Immature natural killer cell (primary cell): Measurements from ENCODE around the gene TNS1. TPM values are rescaled to one million over a fixed set of nuclear protein-coding genes. Genes with fewer than 3 reads are reported as not detected.

Experiments used
- DNase-seq, 3 donors: peaks; one replicate each; pipeline ENCODE4 v3.0.0; 2022; ENCODE audit warnings: mixed read lengths in 1 of 3
- H3K27ac Mint-ChIP-seq, 6 donors: one replicate each; pipeline ENCODE4 v1.8.0; 2020; ENCODE audit warnings: mixed read lengths in 6 of 6, mild to moderate bottlenecking in 5 of 6, inconsistent platforms in 4 of 6, moderate library complexity in 3 of 6
- H3K27me3 Mint-ChIP-seq, 3 donors: one replicate each; pipeline ENCODE4 v1.8.0; 2020 to 2021; ENCODE audit warnings: low read depth in 3 of 3, mild to moderate bottlenecking in 3 of 3, mixed read lengths in 3 of 3, moderate library complexity in 3 of 3, inconsistent platforms in 1 of 3
- H3K36me3 Mint-ChIP-seq, 3 donors: one replicate each; pipeline ENCODE4 v1.8.0; 2020; ENCODE audit warnings: mixed read lengths in 3 of 3, inconsistent platforms in 2 of 3, mild to moderate bottlenecking in 2 of 3
- H3K4me1 Mint-ChIP-seq, 2 donors: one replicate each; pipeline ENCODE4 v1.8.0; 2020; ENCODE audit warnings: inconsistent platforms in 2 of 2, mild to moderate bottlenecking in 2 of 2, mixed read lengths in 2 of 2, moderate library complexity in 1 of 2
- H3K4me3 Mint-ChIP-seq, 5 donors: one replicate each; pipeline ENCODE4 v1.8.0; 2020; ENCODE audit warnings: mild to moderate bottlenecking in 5 of 5, mixed read lengths in 5 of 5, inconsistent platforms in 3 of 5, moderate library complexity in 3 of 5
- H3K9me3 Mint-ChIP-seq, 6 donors: one replicate each; pipeline ENCODE4 v1.8.0; 2020; ENCODE audit warnings: mild to moderate bottlenecking in 6 of 6, mixed read lengths in 6 of 6, inconsistent platforms in 4 of 6, moderate library complexity in 3 of 6
- polyA plus RNA-seq, 3 donors: library from polyadenylated mRNA; unstranded; fragments of 300-500 nt; fragmentation: Illumina TruSeq; gene quantifications; one replicate each; pipeline ENCODE4 v1.2.3, GENCODE V29; 2021

Gene TNS1
- polyA plus RNA-seq, 3 donors from 2014 or later, result 0.40 TPM; not detected in 2

GRCh38 chr2:217927601-217928323, 75.0 kb downstream of the TNS1 start:
- Mint-ChIP-seq H3K27ac (no peak overlapping the region), H3K36me3 (no peaks in the 10 kb centered on the region), H3K9me3 (no peaks in the 10 kb centered on the region), H3K4me1 (peaks cover 10 to 13% of the 10 kb centered on the region in 2 donors), H3K4me3 (no peak overlapping the region), H3K27me3 (peaks cover 2 to 16% (median 5%) of the 10 kb centered on the region in 3 donors)
- no peak for DNase-seq

- no peak for DNase-seq
- no peaks in the 10 kb centered on the region for H3K9me3 Mint-ChIP-seq
- H3K4me1 Mint-ChIP-seq, result peaks cover 10 to 13% of the 10 kb centered on the region in 2 donors
- H3K27ac Mint-ChIP-seq, result no peak overlapping the region
- H3K27me3 Mint-ChIP-seq, result peaks cover 2 to 13% (median 5%) of the 10 kb centered on the region in 3 donors
- no peaks in the 10 kb centered on the region for H3K36me3 Mint-ChIP-seq
- no peak overlapping the region for H3K4me3 Mint-ChIP-seq
Measured at GRCh38 chr2:217926801-217927200, 76.0 kb downstream of the TNS1 start.

GRCh38 chr2:217924346-217924901, 78.4 kb downstream of the TNS1 start:
- Mint-ChIP-seq H3K27ac (no peak overlapping the region), H3K36me3 (no peaks in the 10 kb centered on the region), H3K9me3 (no peaks in the 10 kb centered on the region), H3K4me3 (no peak overlapping the region), H3K27me3 (peaks cover 1 to 3% (median 2%) of the 10 kb centered on the region in 3 donors), H3K4me1 (no peaks in the 10 kb centered on the region)
- no peak for DNase-seq

GRCh38 chr2:217923007-217923686, 79.6 kb downstream of the TNS1 start:
- no peak overlapping the region for H3K27ac Mint-ChIP-seq
- peaks cover 1 to 3% (median 2%) of the 10 kb centered on the region in 3 donors for H3K27me3 Mint-ChIP-seq
- H3K4me1 Mint-ChIP-seq, result no peaks in the 10 kb centered on the region
- no peak overlapping the region for H3K4me3 Mint-ChIP-seq
- no peak for DNase-seq
- no peaks in the 10 kb centered on the region for H3K36me3 Mint-ChIP-seq
- H3K9me3 Mint-ChIP-seq, result no peaks in the 10 kb centered on the region

- H3K9me3 Mint-ChIP-seq, result no peaks in the 10 kb centered on the region
- DNase-seq, result no peak
- no peak overlapping the region for H3K4me3 Mint-ChIP-seq
- peaks cover under 1 to 3% (median 1%) of the 10 kb centered on the region in 3 donors for H3K27me3 Mint-ChIP-seq
- no peaks in the 10 kb centered on the region for H3K4me1 Mint-ChIP-seq
- H3K27ac Mint-ChIP-seq, result no peak overlapping the region
- no peaks in the 10 kb centered on the region for H3K36me3 Mint-ChIP-seq
Measured at GRCh38 chr2:217922101-217923006, 80.4 kb downstream of the TNS1 start.

- H3K4me1 Mint-ChIP-seq, result no peaks in the 10 kb centered on the region
- H3K36me3 Mint-ChIP-seq, result no peaks in the 10 kb centered on the region
- H3K4me3 Mint-ChIP-seq, result no peak overlapping the region
- no peak overlapping the region for H3K27ac Mint-ChIP-seq
- no peak for DNase-seq
- H3K27me3 Mint-ChIP-seq, result peaks cover 0 to 3% (median 1%) of the 10 kb centered on the region in 3 donors
- no peaks in the 10 kb centered on the region for H3K9me3 Mint-ChIP-seq
Measured at GRCh38 chr2:217920879-217921603, 81.8 kb downstream of the TNS1 start.

GRCh38 chr2:217919781-217920351, 82.9 kb downstream of the TNS1 start:
- H3K9me3 Mint-ChIP-seq, result no peaks in the 10 kb centered on the region
- no peaks in the 10 kb centered on the region for H3K36me3 Mint-ChIP-seq
- H3K4me3 Mint-ChIP-seq, result no peak overlapping the region
- no peaks in the 10 kb centered on the region for H3K4me1 Mint-ChIP-seq
- peaks cover 0 to 6% (median 1%) of the 10 kb centered on the region in 3 donors for H3K27me3 Mint-ChIP-seq
- no peak overlapping the region for H3K27ac Mint-ChIP-seq
- no peak for DNase-seq

- H3K4me1 Mint-ChIP-seq, result no peaks in the 10 kb centered on the region
- no peak overlapping the region for H3K27ac Mint-ChIP-seq
- no peak for DNase-seq
- H3K9me3 Mint-ChIP-seq, result no peaks in the 10 kb centered on the region
- peaks cover 0 to 6% (median 1%) of the 10 kb centered on the region in 3 donors for H3K27me3 Mint-ChIP-seq
- H3K4me3 Mint-ChIP-seq, result no peak overlapping the region
- no peaks in the 10 kb centered on the region for H3K36me3 Mint-ChIP-seq
Measured at GRCh38 chr2:217919204-217919603, 83.6 kb downstream of the TNS1 start.

GRCh38 chr2:217918308-217919024, 84.3 kb downstream of the TNS1 start:
- DNase-seq, result no peak
- peaks cover 0 to 8% (median 1%) of the 10 kb centered on the region in 3 donors for H3K27me3 Mint-ChIP-seq
- no peak overlapping the region for H3K4me3 Mint-ChIP-seq
- no peak overlapping the region for H3K27ac Mint-ChIP-seq
- H3K4me1 Mint-ChIP-seq, result no peaks in the 10 kb centered on the region
- no peaks in the 10 kb centered on the region for H3K36me3 Mint-ChIP-seq
- no peaks in the 10 kb centered on the region for H3K9me3 Mint-ChIP-seq

- Mint-ChIP-seq H3K9me3 (no peaks in the 10 kb centered on the region), H3K4me1 (no peaks in the 10 kb centered on the region), H3K4me3 (no peak overlapping the region), H3K27me3 (peaks cover 0 to 9% (median 0%) of the 10 kb centered on the region in 3 donors), H3K27ac (no peak overlapping the region), H3K36me3 (no peaks in the 10 kb centered on the region)
- no peak for DNase-seq
Measured at GRCh38 chr2:217916504-217917254, 86.1 kb downstream of the TNS1 start.

- Mint-ChIP-seq H3K36me3 (no peaks in the 10 kb centered on the region), H3K4me3 (no peak overlapping the region), H3K27me3 (peaks cover 0 to 6% (median 0%) of the 10 kb centered on the region in 3 donors), H3K9me3 (no peaks in the 10 kb centered on the region), H3K4me1 (no peaks in the 10 kb centered on the region), H3K27ac (no peak overlapping the region)
- no peak for DNase-seq
Measured at GRCh38 chr2:217915706-217916105, 87.1 kb downstream of the TNS1 start.

GRCh38 chr2:217914878-217915277, 87.9 kb downstream of the TNS1 start:
- H3K9me3 Mint-ChIP-seq, result no peaks in the 10 kb centered on the region
- H3K27ac Mint-ChIP-seq, result no peak overlapping the region
- no peak overlapping the region for H3K4me3 Mint-ChIP-seq
- no peaks in the 10 kb centered on the region for H3K36me3 Mint-ChIP-seq
- H3K27me3 Mint-ChIP-seq, result peaks cover 0 to 6% (median 0%) of the 10 kb centered on the region in 3 donors
- H3K4me1 Mint-ChIP-seq, result no peaks in the 10 kb centered on the region
- no peak for DNase-seq
